Measurements from ENCODE around the gene MTF1. TPM values are rescaled to one million over a fixed set of nuclear protein-coding genes. Genes with fewer than 3 reads are reported as not detected.

The MTF1 gene
- total RNA-seq, 1 donor from 2014 or later, result 30.3 TPM

DNA sequence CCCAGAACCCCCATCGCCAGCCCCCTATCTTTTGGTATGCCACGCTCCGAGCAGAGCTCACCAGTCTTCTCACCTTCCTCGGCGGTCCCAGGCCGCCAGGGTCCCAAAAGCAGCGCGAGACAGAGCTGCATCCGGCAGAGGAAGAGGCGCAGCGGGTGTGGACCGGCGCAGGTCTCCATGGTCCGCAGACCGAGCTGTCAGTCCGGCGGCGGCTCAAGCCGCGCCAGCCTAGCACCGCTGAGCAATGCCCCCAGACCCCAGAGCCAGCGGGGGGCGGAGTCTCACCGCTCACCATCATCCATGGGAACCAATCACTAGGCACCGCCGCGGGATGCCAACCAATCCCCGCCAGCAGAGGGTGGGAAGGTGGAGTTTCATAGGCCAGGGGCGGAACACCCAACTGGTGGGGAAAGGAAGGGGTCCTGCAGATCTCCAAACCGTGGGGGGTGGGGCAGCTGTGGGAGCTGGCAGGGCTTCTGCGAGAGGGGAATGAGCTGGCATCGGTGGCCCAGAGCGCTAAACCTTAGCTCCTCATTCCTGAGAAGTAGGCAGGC, 94.4 kb downstream of the MTF1 start, which contains the start of gene EPHA10:
Gene EPHA10 (minus strand): TSS at position 233 of the 554 bp plus-strand sequence. CDS start 54 bp downstream, at position 179.
- H3K4me3 ChIP-seq, result no peak within 1 kb of the TSS
- H3K9me3 ChIP-seq, result no peaks in the 10 kb centered on the region
- intact Hi-C loops (cut with DNase I), result no loop called here
- no peaks in the 10 kb centered on the region for H3K4me1 ChIP-seq
- no peak for TF ChIP-seq CTCF (IDR thresholded peaks at IDR 0.05)
- DNase-seq, result no peak
- H3K36me3 ChIP-seq, result no peaks in the 10 kb centered on the region
- no peak within 1 kb of the TSS for H3K27ac ChIP-seq
- peaks cover 83% of the 10 kb centered on the region for H3K27me3 ChIP-seq (ENCODE audit: low read depth)
- ATAC-seq, result no peak

GRCh38 chr1:37764414-37764825, 95.0 kb downstream of the MTF1 start:
- intact Hi-C loops (cut with DNase I), result no loop called here
- H3K4me1 ChIP-seq, result no peaks in the 10 kb centered on the region
- TF ChIP-seq CTCF (IDR thresholded peaks at IDR 0.05), result no peak
- DNase-seq, result no peak
- H3K27me3 ChIP-seq (ENCODE audit: low read depth), result peaks cover 82% of the 10 kb centered on the region
- H3K36me3 ChIP-seq, result no peaks in the 10 kb centered on the region
- no peak overlapping the region for H3K4me3 ChIP-seq
- no peak overlapping the region for H3K27ac ChIP-seq
- peak; percentile 45 to 56 for ATAC-seq
- H3K9me3 ChIP-seq, result no peaks in the 10 kb centered on the region

GRCh38 chr1:37763791-37764413, 95.5 kb downstream of the MTF1 start:
- intact Hi-C loops (cut with DNase I), result no loop called here
- H3K4me1 ChIP-seq, result no peaks in the 10 kb centered on the region
- no peaks in the 10 kb centered on the region for H3K36me3 ChIP-seq
- no peaks in the 10 kb centered on the region for H3K9me3 ChIP-seq
- DNase-seq (no peak), ATAC-seq (no peak)
- no peak for TF ChIP-seq CTCF (IDR thresholded peaks at IDR 0.05)
- H3K27ac ChIP-seq, result no peak overlapping the region
- peaks cover 82% of the 10 kb centered on the region for H3K27me3 ChIP-seq (ENCODE audit: low read depth)
- no peak overlapping the region for H3K4me3 ChIP-seq

GRCh38 chr1:37762516-37762915, 96.9 kb downstream of the MTF1 start:
- intact Hi-C loops (cut with DNase I), result no loop called here
- Histone ChIP-seq H3K27ac (no peak overlapping the region), H3K36me3 (no peaks in the 10 kb centered on the region), H3K9me3 (no peaks in the 10 kb centered on the region), H3K4me1 (no peaks in the 10 kb centered on the region), H3K4me3 (no peak overlapping the region), H3K27me3 (ENCODE audit: low read depth) (peaks cover 84% of the 10 kb centered on the region)
- DNase-seq (no peak), ATAC-seq (no peak)
- no peak for TF ChIP-seq CTCF (IDR thresholded peaks at IDR 0.05)

DNA sequence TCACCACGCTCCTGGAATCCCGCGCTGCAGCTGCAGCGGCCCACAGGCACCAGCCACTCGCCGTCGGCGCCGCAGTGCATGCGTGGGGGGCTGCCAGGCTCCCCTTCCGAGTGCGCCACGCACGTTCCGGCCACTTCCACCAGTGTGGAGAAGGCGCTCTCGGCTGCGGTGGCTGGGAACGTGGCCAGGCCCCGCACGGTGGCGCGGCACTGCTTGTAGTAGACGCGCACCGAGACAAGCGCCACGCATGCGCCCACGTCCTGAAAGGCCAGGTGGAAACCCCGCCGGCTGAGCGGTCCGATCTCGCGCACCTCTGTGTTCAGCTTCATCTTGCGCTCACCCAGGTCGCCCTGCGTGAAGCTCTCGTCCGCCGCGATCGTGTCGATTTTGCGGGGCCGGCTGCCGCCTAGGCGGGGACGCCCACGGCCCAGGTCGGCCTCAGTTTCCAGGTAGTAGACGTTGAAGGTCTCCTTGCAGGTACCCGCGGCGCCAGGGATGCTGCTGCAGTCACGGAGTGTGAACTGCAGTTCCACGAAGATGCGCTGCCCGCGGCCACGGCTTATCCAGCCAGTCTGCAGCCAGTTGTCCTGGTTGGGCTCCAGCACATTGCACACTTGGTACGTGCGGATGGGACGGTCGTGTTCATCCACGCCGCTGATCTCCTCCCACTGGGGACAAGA, 97.8 kb downstream of the MTF1 start:
- no peak for ATAC-seq
- no peak overlapping the region for H3K27ac ChIP-seq
- TF ChIP-seq CTCF (IDR thresholded peaks at IDR 0.05), result no peak
- peaks cover 81% of the 10 kb centered on the region for H3K27me3 ChIP-seq (ENCODE audit: low read depth)
- intact Hi-C loops (cut with DNase I), result no loop called here
- H3K4me3 ChIP-seq, result no peak overlapping the region
- H3K4me1 ChIP-seq, result no peaks in the 10 kb centered on the region
- no peaks in the 10 kb centered on the region for H3K9me3 ChIP-seq
- H3K36me3 ChIP-seq, result no peaks in the 10 kb centered on the region
- DNase-seq, result no peak

Other genes with a start within 250 kb of the MTF1 start
- 4.3 TPM for gene RSPO1, start 224.7 kb downstream of the MTF1 start, total RNA-seq
- 1.7 TPM for gene CDCA8, start 167.1 kb downstream of the MTF1 start, total RNA-seq
- 0.53 TPM for gene EPHA10, start 94.5 kb downstream of the MTF1 start, total RNA-seq
- gene MANEAL, start 65.7 kb downstream of the MTF1 start, total RNA-seq, result 4.9 TPM
- 22.8 TPM for gene C1orf122, start 51.8 kb downstream of the MTF1 start, total RNA-seq
- 11.2 TPM for gene YRDC, start 51.4 kb downstream of the MTF1 start, total RNA-seq
- 42.5 TPM for gene INPP5B, start 87.5 kb upstream of the MTF1 start, total RNA-seq
- gene SF3A3, start 130.4 kb upstream of the MTF1 start, total RNA-seq, result 41.8 TPM
- gene FHL3, start 145.9 kb upstream of the MTF1 start, total RNA-seq, result 16.9 TPM
- 22.8 TPM for gene UTP11, start 153.1 kb upstream of the MTF1 start, total RNA-seq
- not detected for gene POU3F1, start 187.2 kb upstream of the MTF1 start, total RNA-seq